ENCODE data around the gene PSMB3. TPM values are rescaled to one million over a fixed set of nuclear protein-coding genes. Genes with fewer than 3 reads are reported as not detected.

The PSMB3 gene
- total RNA-seq, 6 experiments from 2014 or later: 85.2 to 183 (median 120) TPM

GRCh38 chr17:38735161-38735997 is 17.2 kb upstream of the PSMB3 start:
- peaks cover 0 to 9% (median 2%) of the 10 kb centered on the region in 4 donors for H3K36me3 ChIP-seq
- DNase-seq (peak; percentile 56 to 71 (median 64)), ATAC-seq (peak in 2 of 4 donors; percentile 15 to 26)
- no peak overlapping the region for H3K27ac ChIP-seq
- TF ChIP-seq POLR2A (IDR thresholded peaks at IDR 0.05): no peak
- TF ChIP-seq CTCF (IDR thresholded peaks at IDR 0.05): peak; percentile 70 to 79 (median 76)
- no peak overlapping the region for H3K4me3 ChIP-seq
- H3K4me1 ChIP-seq: peaks cover 0 to 22% (median 11%) of the 10 kb centered on the region in 4 donors
- no peaks in the 10 kb centered on the region for H3K9me3 ChIP-seq
- H3K27me3 ChIP-seq: no peaks in the 10 kb centered on the region
- intact Hi-C loops (cut with DNase I): loop anchor here in 1 of 2 donors (5.0 kb wide), 1 partner anchor 53 kb away; no protein-coding TSS in a partner anchor
- 49% methylated on average over 14 of the region's 23 CpGs for WGBS (ENCODE audit: insufficient coverage, low coverage, low lambda C conversion rate, missing lambda C conversion rate)

GRCh38 chr17:38738007-38738662 is 14.4 kb upstream of the PSMB3 start:
- intact Hi-C loops (cut with DNase I): loop anchor here in 1 of 2 donors (5.0 kb wide), 1 partner anchor 56 kb away; no protein-coding TSS in a partner anchor
- no peak for DNase-seq
- WGBS (ENCODE audit: insufficient coverage, low coverage, low lambda C conversion rate, missing lambda C conversion rate): 81% methylated on average over 10 of the region's 14 CpGs
- Histone ChIP-seq H3K36me3 (peaks cover 0 to 6% (median 2%) of the 10 kb centered on the region in 4 donors), H3K9me3 (no peaks in the 10 kb centered on the region), H3K4me1 (peaks cover 0 to 20% (median 2%) of the 10 kb centered on the region in 4 donors), H3K27me3 (no peaks in the 10 kb centered on the region), H3K27ac (no peak overlapping the region), H3K4me3 (no peak overlapping the region)
- TF ChIP-seq CTCF (IDR thresholded peaks at IDR 0.05) (no peak), POLR2A (IDR thresholded peaks at IDR 0.05) (no peak)
- no peak for ATAC-seq

GRCh38 chr17:38738686-38739085 is 13.9 kb upstream of the PSMB3 start:
- TF ChIP-seq POLR2A (IDR thresholded peaks at IDR 0.05) (no peak), CTCF (IDR thresholded peaks at IDR 0.05) (no peak)
- ATAC-seq (no peak), DNase-seq (no peak)
- H3K36me3 ChIP-seq: peaks cover 0 to under 1% (median 0%) of the 10 kb centered on the region in 4 donors
- intact Hi-C loops (cut with DNase I): loop anchor here in 1 of 2 donors (5.0 kb wide), 1 partner anchor 56 kb away; no protein-coding TSS in a partner anchor
- peaks cover 0 to 18% (median 0%) of the 10 kb centered on the region in 4 donors for H3K4me1 ChIP-seq
- H3K4me3 ChIP-seq: no peak overlapping the region
- WGBS (ENCODE audit: insufficient coverage, low coverage, low lambda C conversion rate, missing lambda C conversion rate): 88% methylated on average over 4 of the region's 16 CpGs
- H3K9me3 ChIP-seq: no peaks in the 10 kb centered on the region
- H3K27ac ChIP-seq: no peak overlapping the region
- H3K27me3 ChIP-seq: no peaks in the 10 kb centered on the region

GRCh38 chr17:38739305-38739704 is 13.2 kb upstream of the PSMB3 start:
- Histone ChIP-seq H3K27ac (no peak overlapping the region), H3K4me3 (no peak overlapping the region), H3K4me1 (peaks cover 0 to 18% (median 0%) of the 10 kb centered on the region in 4 donors), H3K27me3 (no peaks in the 10 kb centered on the region), H3K9me3 (no peaks in the 10 kb centered on the region), H3K36me3 (no peaks in the 10 kb centered on the region)
- intact Hi-C loops (cut with DNase I): loop anchor here in 1 of 2 donors (5.0 kb wide), 1 partner anchor 57 kb away; no protein-coding TSS in a partner anchor
- DNase-seq (no peak), ATAC-seq (no peak)
- 81% methylated on average over 7 of the region's 14 CpGs for WGBS (ENCODE audit: insufficient coverage, low coverage, low lambda C conversion rate, missing lambda C conversion rate)
- TF ChIP-seq POLR2A (IDR thresholded peaks at IDR 0.05): no peak
- TF ChIP-seq CTCF (IDR thresholded peaks at IDR 0.05): no peak

Measured in right lobe of liver (tissue), 6 donors.